HG03103 (cell line): ENCODE results near the gene ELFN2.
"Not testable (repeated sequence)": the region's sequence is repeated elsewhere in the genome, so short reads cannot be mapped to it uniquely, and the experiment has no call there.

Experiments used
- ATAC-seq: cut with Tn5 transposase; IDR thresholded peaks from one replicate; pipeline ENCODE4 v1.9.1; 2021; ENCODE audit warnings: low read depth; ENCODE audit not compliant: unreplicated experiment

Gene ELFN2, protein sequence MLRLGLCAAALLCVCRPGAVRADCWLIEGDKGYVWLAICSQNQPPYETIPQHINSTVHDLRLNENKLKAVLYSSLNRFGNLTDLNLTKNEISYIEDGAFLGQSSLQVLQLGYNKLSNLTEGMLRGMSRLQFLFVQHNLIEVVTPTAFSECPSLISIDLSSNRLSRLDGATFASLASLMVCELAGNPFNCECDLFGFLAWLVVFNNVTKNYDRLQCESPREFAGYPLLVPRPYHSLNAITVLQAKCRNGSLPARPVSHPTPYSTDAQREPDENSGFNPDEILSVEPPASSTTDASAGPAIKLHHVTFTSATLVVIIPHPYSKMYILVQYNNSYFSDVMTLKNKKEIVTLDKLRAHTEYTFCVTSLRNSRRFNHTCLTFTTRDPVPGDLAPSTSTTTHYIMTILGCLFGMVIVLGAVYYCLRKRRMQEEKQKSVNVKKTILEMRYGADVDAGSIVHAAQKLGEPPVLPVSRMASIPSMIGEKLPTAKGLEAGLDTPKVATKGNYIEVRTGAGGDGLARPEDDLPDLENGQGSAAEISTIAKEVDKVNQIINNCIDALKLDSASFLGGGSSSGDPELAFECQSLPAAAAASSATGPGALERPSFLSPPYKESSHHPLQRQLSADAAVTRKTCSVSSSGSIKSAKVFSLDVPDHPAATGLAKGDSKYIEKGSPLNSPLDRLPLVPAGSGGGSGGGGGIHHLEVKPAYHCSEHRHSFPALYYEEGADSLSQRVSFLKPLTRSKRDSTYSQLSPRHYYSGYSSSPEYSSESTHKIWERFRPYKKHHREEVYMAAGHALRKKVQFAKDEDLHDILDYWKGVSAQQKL

DNA sequence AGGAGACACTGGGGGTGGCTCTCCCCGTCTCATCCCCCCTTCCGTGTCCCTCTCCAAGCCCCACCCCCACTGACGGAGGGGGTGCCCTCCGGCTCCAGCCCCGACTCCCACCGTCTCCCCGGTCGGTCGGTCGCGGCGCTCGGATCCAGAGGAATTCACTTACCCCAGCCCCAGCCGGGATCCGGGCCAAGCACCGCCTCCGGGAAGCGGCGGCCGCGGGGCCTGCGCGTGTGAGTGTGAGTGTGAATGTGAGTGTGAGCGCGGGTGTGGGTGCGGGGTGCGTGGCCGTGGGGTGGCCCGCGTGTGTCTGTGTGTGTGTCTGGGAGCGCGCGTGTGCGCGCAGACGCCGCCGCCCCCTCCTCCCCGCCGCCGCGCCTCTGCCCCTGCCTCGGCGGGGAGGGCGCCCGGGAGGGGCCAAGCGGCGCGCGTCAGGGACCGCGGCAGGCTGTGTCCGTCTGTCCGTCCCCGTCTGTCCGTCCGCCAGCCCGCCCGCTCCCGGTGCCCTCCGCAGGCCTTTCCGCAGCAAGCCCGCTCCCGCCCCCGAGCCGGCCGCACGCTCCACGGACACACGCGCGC lies at the start of gene ELFN2:
Gene ELFN2, minus strand, starts transcription at position 345 of the 576 bp plus-strand sequence. CDS start 51,945 bp downstream, outside the sequence.
- no peak for ATAC-seq

DNA sequence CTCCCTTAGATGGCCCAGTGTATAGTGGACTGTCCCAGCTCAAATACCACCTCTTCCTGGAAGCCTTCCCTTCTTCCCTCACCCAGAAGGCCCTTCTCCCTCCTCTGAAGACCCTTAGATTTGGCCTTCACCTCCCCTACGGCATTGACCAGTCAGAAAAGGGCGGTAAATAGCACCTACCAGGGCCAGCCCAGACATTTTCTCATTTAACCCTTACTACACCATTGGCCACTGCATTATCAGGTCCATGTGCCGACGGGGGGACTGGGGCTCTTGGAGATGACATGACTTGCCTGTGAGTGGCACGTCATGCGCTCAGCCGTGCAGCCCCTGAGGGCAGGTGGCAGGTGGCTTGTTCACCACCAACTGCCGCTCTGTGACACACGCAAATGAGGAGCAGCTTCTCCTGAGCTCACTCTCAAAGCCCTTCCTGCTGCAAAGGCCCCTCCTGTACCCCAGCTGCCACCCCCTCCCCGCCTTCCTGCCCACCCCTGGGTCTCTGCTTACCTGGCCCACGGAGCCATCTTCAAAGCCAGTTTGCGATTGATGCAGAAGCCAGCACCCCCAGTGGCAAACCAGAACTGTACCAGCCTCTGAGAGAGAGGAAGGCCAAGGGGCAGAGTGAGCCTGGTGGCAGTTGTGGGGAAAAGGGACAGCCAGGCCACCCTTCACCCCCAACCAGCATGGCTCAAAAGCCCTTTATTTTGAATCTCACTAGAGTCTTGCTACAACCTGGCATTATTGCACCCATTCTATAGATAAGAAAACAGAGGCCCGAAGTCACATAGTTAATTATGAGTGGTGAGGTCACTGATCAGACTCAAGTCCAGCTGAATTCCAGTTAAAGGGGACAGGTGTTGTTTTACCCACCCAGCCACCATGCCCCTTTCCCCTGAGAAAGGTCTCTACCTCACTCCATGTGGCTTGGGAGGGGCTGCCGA lies 49.4 kb upstream of the ELFN2 start:
- ATAC-seq, result no peak

DNA sequence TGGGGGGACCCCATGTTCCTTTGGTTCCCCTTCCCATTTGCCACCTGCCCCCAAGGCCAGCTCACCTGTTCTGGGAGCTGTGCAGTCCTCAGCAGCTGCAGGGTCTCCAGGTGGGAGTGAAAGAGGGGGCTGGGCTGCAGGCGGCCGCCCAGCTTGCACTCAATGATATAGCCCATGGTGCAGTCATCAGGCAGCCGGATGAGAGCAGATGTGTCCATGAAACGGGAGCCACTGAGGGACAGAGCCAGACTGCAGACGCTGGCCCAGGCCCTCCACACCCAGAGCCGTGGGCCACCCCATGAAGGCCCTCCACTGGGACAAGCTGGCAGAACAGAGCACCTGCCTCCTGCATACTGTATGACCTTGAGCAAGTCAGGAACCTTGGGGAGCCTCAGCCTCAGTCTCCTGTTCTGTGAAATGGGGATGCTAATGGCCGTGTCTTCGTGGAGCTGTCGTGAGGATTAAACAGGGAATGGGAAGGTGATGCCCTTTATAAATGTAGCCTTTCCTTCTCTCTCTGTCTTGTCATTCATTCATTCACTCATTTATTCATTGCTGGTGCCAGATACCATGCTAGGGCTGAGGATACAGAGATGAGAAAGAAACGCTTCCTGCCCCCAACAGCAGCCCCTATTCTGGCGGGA lies 47.3 kb upstream of the ELFN2 start:
- ATAC-seq, result no peak

DNA sequence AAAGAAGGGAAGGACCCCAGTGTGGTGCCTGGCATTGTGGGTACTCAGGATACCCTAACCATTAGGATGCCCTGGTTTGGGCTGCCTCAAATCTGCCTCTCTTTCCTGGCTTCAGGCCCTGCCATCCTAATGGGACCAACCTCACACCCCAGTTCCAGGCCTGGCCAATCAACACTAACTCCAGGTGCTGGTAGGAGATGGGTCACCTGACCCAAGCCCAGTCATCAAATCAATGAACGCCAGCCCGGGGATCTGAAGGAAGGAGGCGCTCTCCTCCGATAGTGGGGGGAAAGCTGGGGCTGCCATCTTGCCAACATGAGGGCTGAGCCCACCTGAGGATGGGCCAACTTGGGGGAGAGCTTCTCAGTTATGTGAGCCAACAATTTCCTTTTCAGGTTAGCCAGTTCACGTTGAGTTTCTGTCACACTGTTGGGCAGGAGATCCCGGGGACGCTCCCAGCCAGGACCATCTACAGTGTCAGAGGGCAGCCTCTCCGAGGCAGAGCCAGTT lies 46.2 kb upstream of the ELFN2 start:
- ATAC-seq, result no peak

DNA sequence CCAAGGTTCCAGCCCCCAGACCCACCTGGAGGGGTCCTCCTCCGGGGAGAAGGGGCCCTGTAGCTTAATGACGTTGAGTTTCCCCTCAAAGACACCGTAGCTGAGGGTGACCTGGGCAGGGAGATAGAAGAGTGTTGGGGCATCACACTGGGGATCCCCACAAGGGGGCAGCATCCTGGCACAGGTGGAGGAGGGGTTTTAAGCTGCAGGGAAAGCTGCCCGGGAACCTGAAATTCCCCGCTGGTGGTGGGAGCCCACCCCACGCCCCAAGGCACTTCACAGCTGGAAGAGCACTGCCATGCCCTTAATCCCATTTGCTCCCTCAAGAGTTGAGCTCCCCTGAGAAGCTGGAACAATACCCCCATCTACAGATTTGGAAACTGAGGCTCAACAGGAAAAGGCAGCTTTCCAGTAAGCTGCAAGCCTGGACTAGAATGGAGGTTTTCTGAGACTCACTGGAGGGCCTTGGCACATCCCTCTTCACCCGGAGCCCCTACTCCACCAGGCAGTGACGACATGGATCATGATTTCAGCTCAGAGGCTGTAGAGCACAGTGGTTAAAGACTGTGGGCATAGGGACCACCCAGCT lies 45.2 kb upstream of the ELFN2 start:
- ATAC-seq, result no peak

DNA sequence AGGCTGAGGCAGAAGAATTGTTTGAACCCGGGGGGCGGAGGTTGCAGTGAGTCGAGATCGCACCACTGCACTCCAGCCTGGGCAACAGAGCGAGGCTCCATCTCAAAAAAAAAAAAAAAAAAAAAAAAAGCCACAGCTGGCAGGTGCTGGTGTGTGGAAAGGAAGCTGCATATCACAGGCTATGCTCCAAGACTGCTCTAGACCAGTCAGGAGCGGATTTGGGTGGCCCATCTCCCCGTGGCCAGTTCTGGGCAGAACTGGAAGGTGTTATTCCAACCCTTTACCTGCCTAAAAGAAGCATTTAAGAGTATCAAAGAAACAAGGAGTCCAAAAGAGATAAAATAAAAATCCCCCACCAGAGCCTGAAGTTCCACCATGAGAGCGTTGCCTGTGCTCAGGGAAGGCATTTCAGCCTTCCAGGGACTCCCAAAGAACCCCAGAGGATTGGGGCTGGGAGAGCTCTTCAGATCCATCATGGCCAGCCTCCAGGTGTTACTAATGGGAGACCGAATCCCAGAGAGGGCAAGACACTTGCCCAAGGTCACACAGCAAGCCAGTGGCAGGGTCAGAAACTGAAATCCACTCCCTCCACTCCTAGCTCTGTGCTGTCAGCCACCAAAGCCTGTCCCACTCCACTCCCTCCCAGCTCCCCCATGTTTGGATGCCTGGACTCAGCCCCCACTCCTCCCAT lies 44.6 kb upstream of the ELFN2 start:
- ATAC-seq, result no peak

DNA sequence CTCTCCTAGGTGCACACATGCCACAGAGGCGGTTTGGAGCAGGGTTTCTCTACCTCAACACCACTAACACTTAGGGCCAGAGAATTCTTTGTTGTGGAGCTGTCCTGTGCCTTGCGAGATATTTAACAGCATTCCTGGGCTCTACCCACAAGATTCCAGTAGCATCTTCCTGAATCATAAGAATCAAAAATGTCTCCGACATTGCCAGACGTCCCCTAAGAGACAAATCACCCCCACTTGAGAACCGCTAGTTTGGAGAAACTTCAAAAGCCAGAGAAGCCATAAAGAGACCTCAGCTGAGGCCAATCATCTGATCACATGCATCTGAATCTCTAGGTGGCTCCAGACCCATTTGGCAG lies 42.8 kb upstream of the ELFN2 start:
- no peak for ATAC-seq

DNA sequence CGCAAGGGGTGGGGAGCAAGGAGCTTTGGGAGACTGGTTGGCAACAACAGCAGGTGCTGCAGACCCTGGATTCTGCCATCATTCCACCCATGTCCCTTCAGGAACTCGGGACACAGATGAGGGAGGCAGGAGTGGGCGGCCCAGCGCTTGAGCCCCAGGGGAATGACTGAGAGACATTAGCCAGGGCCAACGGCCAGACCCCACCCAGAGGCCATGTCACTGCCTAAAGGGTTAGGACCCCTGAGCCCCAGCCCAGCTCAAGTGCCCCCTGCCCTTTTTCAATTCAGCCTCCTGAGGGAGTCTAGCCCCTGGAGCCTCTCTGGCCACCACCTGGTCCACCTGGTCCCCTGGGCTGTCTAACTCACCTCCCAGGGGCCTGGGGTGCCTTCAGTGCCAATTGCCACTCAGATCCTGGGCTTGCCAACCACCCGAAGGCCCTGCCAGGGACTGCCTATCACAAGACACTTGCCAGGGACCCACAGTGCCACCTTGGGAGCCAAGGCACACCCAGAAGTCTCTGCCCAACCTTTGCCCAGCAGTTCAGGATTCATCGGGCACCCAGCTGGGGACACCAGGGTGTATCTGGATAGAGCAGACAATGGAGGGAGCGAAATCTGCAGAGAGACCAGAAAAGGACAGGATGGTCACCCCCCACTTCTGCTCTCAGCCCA lies 42.3 kb upstream of the ELFN2 start:
- ATAC-seq, result no peak

DNA sequence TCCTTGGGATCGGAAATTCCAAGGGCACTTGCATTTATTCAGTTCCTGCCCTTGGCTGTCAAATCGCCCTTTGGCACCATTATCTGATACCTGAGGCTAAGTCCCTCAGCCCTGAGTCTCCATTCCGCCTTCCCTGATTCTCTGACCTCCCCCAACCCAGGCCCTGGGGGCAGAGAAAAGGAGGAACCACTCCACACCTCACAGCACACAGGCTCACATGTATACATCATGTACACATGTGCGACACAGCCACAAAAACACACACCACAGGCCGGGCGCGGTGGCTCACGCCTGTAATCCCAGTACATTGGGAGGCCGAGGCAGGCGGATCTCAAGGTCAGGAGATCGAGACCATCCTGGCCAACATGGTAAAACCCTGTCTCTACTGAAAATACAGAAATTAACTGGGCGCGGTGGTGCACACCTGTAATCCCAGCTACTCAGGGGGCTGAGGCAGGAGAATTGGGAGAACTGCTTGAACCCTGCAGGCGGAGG lies 41.0 kb upstream of the ELFN2 start:
- not testable (repeated sequence) for ATAC-seq

DNA sequence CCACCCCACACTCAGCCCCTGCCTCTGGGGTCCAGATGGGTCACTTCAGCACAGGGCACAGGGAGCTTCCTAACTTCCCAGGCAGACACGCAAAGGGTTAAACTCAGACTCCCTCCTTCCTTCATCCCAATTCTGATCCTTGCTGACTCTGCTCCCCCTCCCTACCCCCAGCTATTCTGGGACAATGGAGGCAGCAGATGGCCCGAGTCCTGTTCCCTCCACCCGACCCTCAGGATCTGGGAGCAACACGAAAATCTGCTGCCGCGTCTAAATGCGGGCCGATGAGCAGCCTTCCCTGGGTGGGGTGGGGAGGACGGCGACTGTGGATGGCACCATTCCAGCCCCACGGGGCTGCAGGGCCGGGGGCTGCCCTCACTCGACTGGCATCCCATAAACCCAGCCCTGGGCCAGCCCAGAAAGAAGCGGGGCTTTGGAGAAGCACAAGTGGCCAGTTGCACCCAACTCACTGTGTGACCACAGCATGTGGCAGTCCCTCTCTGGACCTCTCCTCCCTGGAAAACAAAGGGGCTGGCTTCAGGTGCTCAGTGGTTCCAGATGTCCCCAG lies 40.2 kb upstream of the ELFN2 start:
- no peak for ATAC-seq

DNA sequence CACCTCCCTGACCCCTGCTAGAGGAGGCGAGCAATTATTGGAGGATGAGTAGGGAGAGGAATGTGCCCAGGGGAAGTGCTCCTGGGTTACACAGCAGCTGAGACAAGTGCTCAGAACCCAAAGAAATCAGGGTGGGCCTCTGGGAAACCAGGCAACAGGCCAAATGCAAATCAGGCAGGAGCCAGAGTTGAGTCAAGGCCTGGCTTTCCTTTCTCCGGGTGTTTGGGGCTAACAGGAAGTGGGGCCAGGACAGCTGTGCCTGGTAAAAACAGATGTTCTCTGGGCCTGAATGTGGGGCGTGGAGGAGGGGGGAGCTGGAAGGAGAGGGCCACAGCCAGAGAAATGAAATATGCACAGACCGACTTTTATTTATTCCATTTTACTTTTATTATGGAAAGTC lies 36.9 kb upstream of the ELFN2 start:
- no peak for ATAC-seq

DNA sequence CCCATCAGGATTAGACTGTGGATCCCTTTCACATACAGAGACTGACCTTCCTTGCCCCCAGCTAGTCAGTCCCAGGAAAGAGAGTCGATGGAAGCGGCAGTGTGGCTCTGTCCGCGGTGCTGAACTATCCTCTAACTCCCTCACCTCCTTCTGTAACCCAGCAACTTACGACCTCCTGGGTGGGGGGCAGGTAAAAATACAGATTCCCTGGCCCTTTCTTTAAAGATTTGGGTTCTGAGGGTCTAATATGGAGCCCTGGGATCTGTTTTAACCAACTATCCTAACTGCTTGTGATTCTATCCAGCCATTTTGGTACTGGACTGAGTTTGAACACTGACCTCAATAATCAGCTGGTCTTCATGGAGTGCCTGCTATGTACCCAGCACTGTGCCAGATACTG lies 35.7 kb upstream of the ELFN2 start:
- ATAC-seq, result no peak

DNA sequence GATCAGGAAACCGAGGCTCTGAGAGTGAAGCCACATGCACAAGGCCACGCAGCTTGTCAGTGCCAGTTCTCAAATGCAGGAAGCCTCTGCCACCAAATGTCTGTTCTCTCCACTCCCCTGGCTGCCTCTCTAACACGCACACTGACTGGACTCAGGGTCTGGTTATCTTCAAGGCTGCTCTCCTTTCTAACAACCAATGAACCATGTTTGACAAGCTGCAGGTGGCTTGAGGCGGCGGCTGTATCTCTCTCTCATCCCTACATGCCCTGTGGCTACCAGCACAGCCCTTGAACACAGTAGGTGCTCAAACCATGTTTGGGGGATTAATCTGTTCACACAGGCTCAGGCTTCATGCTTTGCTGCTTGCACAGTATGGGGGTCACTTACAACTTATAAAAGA lies 35.2 kb upstream of the ELFN2 start:
- ATAC-seq, result no peak

DNA sequence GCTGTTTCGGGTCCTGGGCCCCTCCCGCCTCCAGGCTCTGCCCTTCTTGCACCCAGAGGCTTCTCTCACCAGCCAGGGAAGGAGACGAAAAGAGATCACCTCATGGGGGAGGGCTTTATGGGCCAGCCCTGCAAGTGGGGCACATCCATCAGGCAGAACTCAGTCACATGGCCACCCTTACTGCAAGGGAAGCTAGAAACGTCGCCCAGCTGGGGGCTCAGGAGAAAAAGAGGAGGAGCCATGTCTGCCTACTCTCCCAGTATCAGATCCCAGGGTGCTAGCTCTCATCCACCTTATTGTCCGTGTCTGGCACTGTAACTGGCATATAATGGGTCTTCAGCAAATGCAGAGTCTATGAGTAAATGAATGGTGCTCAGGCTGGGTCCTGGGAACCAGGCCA lies 34.7 kb upstream of the ELFN2 start:
- ATAC-seq, result no peak

DNA sequence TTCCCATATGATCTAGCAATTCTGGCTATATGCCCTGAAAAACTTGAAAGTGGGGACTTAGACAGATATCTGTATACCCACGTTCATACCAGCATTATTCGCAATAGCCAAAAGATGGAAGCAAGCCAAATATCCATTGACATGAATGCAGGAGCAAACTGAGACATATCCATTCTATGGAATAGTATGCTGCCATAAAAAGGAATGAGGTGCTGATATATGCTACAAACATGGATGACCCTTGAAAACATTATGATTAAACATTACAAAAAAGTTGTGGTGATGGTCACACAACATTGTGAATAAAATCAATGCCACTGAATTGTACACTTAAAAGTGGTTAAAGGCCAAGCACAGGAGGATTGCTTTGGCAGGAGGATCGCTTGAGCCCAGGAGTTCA lies 33.4 kb upstream of the ELFN2 start:
- ATAC-seq, result no peak

DNA sequence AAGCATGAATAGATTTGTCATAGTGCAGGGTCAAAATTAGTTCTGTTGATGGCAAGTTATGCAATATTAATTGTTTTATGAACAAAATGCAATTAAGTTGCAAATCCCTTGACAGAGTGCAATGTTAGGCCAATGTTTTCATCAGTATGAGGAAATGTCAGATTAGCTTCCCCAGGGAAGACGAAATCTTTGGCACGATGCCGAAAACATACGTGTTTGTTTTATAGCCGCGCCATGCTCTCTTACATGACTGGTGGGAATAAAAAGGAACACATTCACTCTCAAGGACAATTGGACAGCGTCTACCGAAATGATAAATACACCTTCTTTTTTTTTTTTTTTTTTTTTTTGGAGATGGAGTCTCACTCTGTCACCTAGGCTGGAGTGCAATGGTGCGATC lies 31.9 kb upstream of the ELFN2 start:
- no peak for ATAC-seq

DNA sequence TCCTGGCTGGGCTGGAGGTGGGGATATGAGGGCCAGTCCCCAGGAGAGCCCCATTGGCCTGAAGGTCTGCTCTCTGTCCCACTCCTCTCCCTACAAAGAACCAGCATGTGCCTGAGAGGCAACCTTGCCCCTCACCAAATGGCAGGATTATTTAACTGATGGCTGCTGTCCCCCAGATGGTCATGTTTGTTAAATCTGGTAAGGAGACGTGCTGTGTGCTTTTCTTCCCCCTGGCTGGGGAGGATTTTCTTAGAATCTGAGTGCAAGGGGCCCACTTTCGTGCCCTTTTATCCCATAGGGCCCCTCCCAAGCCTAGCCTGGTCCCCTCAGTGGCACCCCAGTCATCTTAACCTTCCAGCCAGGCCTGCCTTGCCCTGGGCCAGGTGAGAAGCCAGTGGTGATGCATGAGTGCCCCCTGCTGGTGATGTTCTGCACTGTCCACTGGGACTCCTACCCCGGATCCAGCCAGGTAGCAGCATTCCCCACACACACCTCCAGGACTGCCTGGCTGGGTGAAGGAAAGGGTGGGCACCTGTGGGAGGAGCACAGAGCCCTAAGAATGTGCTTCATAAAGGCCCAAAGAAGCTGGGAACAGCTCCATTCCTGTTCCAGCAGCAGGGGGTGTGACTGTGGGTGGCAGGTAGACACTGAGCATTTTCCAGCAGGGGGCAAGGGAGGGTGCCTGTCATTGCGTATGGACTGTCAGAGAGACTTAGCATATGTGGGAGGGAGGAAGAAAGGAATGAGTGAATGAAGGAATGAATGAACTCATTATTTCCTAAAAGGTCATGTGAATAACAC lies 30.0 kb upstream of the ELFN2 start:
- no peak for ATAC-seq
